ENCODE measurements around the gene TDRD1. TPM values are rescaled to one million over a fixed set of nuclear protein-coding genes. Genes with fewer than 3 reads are reported as not detected.
A peak's percentile ranks its signal among the peaks of the same experiment; 100 is the strongest.

TDRD1 gene
- total RNA-seq, 1 donor from 2014 or later = 0.53 TPM

DNA sequence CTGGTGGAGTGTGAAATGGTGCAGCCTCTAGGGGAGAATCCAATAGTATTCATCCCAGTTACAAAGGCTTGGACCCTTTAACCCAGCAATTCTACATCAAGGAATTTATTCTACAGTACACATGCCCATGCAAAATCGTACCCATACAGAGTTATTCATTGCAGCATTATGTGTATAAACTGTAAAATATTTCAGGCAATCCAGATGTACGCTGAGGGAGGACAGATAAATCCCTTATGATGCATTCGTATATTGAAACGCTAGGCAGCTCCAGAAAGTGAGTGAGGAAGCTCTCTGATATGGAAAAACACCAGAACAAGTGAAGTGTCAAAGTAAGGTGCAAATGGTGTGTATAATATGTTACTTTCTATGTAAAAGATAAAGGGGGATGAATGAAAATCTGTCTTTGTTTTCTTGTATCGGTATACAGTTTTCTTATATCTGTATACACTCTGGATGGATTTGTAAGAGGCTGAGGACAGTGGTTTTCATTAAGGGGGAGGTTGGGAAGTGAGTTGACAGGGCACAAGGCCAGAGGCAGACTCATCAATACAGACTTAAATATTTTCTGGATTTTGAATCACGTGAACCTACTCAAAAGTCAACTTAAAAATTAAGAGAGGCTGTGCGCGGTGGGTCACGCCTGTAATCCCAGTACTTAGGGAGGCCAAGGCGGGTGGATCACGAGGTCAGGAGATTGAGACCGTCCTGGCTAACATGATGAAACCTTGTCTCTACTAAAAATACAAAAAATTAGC is 77.0 kb downstream of the TDRD1 start:
- intact Hi-C loops (cut with DNase I) = no loop called here

DNA sequence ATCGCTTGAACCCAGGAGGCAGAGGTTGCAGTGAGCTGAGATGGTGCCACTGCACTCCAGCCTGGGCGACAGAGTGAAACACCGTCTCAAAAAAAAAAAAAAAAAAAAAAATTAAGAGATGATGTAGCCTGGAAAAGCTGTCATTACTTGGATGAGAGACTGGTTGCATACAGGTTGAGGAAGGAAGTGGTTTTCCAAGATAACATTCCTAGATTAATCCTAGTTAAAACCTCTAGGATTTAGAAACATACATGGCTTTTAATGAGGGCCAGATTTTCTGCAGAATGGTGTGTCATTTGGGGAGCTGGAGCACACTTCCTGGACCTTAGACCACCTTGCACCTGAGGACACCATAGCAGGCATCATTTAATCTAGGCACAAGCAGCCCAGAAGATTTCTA is 77.7 kb downstream of the TDRD1 start:
- Histone ChIP-seq H3K4me3 (no peak overlapping the region), H3K27me3 (no peaks in the 10 kb centered on the region), H3K4me1 (no peaks in the 10 kb centered on the region), H3K36me3 (no peaks in the 10 kb centered on the region), H3K9me3 (no peaks in the 10 kb centered on the region), H3K27ac (no peak overlapping the region)
- no peak for DNase-seq (ENCODE audit: low spot score in 2 of 2)
- intact Hi-C loops (cut with DNase I) = no loop called here
- TF ChIP-seq, protein P1, sequence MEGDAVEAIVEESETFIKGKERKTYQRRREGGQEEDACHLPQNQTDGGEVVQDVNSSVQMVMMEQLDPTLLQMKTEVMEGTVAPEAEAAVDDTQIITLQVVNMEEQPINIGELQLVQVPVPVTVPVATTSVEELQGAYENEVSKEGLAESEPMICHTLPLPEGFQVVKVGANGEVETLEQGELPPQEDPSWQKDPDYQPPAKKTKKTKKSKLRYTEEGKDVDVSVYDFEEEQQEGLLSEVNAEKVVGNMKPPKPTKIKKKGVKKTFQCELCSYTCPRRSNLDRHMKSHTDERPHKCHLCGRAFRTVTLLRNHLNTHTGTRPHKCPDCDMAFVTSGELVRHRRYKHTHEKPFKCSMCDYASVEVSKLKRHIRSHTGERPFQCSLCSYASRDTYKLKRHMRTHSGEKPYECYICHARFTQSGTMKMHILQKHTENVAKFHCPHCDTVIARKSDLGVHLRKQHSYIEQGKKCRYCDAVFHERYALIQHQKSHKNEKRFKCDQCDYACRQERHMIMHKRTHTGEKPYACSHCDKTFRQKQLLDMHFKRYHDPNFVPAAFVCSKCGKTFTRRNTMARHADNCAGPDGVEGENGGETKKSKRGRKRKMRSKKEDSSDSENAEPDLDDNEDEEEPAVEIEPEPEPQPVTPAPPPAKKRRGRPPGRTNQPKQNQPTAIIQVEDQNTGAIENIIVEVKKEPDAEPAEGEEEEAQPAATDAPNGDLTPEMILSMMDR (IDR thresholded peaks at IDR 0.05) = no peak

More for the DNA sequence above, 77.0 kb downstream of the TDRD1 start:
- Histone ChIP-seq H3K9me3 (no peaks in the 10 kb centered on the region), H3K27ac (no peak overlapping the region), H3K4me1 (no peaks in the 10 kb centered on the region), H3K27me3 (no peaks in the 10 kb centered on the region), H3K4me3 (no peak overlapping the region), H3K36me3 (no peaks in the 10 kb centered on the region)
- TF ChIP-seq, protein P1 (IDR thresholded peaks at IDR 0.05) = no peak
- DNase-seq (ENCODE audit: low spot score in 2 of 2) = no peak

DNA sequence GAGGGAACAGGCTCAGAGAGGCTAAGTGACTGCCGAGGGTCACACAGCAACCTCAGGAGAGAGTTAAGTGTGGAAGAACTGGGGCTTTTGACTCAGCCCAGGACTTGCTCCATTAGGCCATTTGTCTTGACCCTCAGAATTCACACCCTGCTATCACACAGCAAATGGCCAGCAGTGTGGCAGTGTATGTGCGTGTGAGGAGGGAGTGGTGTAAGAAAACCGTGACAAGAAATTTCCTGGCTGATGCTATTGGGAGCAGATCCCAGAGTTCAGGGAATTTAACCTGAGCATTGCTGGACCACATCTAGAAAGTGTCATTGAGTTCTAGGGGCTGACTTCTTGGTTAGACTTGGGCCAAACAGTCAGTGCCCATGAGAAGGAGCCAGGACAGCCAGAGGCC is 78.3 kb downstream of the TDRD1 start:
- intact Hi-C loops (cut with DNase I) = no loop called here
- Histone ChIP-seq H3K9me3 (no peaks in the 10 kb centered on the region), H3K27ac (no peak overlapping the region), H3K4me1 (no peaks in the 10 kb centered on the region), H3K27me3 (no peaks in the 10 kb centered on the region), H3K36me3 (no peaks in the 10 kb centered on the region), H3K4me3 (no peak overlapping the region)
- DNase-seq (ENCODE audit: low spot score in 2 of 2) = no peak
- TF ChIP-seq, protein P1 (IDR thresholded peaks at IDR 0.05) = no peak

DNA sequence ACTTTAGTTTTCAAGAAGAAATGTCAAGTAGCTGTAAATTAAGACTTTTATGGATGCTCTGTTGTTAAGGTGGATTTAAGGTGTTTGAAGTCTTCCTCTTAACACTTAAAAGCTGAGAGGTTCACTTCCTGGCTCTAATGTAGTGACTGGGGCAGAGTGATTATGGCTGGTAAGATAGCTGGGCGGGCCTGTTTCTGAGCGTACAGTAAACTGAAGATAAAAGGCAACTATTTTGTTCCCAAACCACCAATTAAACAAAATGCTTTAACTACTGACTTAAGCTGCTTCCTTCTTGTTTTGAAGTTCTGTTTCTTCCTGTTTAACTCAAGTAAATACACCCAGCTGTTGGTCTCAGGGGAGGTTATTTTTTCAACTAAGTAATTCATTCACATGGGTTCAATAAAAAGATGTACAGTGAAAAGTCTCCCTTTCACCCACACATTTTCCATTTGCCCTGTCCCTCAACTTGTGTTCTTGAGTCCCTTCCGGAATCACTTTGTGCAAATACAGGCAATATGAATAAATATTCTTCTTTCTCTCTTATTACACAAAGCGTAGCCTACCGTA is 79.2 kb downstream of the TDRD1 start:
- TF ChIP-seq, protein P1 (IDR thresholded peaks at IDR 0.05) = no peak
- no peaks in the 10 kb centered on the region for H3K36me3 ChIP-seq
- H3K9me3 ChIP-seq = no peaks in the 10 kb centered on the region
- intact Hi-C loops (cut with DNase I) = no loop called here
- H3K4me3 ChIP-seq = no peak overlapping the region
- no peak overlapping the region for H3K27ac ChIP-seq
- DNase-seq (ENCODE audit: low spot score in 2 of 2) = no peak
- no peaks in the 10 kb centered on the region for H3K27me3 ChIP-seq
- no peaks in the 10 kb centered on the region for H3K4me1 ChIP-seq

DNA sequence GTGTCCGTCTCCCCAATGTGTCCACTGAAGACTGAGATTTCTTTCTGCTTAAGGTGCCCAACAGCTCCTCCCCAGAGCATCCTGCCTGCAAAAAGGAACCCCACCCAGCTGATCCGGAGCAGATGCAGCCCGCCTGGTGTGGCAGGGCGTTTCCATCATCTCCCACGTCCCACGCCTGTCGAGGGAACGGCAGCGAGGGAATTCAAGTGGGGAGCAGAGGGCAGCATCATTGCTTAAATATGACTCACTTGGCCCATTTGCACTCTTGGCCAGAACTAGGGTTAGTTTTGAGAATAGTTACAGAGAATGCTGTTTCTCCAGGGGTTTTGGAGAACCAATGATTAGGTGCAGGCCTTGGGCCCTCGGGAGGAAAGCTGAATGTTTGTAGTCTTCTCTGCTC is 80.7 kb downstream of the TDRD1 start:
- intact Hi-C loops (cut with DNase I) = no loop called here
- H3K27ac ChIP-seq = no peak overlapping the region
- TF ChIP-seq, protein P1 (IDR thresholded peaks at IDR 0.05) = no peak
- no peaks in the 10 kb centered on the region for H3K27me3 ChIP-seq
- H3K36me3 ChIP-seq = no peaks in the 10 kb centered on the region
- no peak overlapping the region for H3K4me3 ChIP-seq
- no peaks in the 10 kb centered on the region for H3K4me1 ChIP-seq
- H3K9me3 ChIP-seq = no peaks in the 10 kb centered on the region
- peak in 1 of 2 donors; percentile 72 for DNase-seq (ENCODE audit: low spot score in 2 of 2)
